HG02884 (cell line): Measurements from ENCODE around the gene NALCN.
"Not testable (repeated sequence)": the region's sequence is repeated elsewhere in the genome, so short reads cannot be mapped to it uniquely, and the experiment has no call there.

Experiments
- ATAC-seq: cut with Tn5 transposase; IDR thresholded peaks from one replicate; pipeline ENCODE4 v1.9.1; 2021; ENCODE audit warnings: mild to moderate bottlenecking, moderate library complexity; ENCODE audit not compliant: unreplicated experiment

NALCN gene

GRCh38 chr13:101343128-101343787, 73.0 kb downstream of the NALCN start:
- no peak for ATAC-seq

GRCh38 chr13:101341464-101341863, 74.8 kb downstream of the NALCN start:
- ATAC-seq, result no peak

- ATAC-seq, result no peak
Measured at GRCh38 chr13:101339202-101339601, 77.1 kb downstream of the NALCN start.

GRCh38 chr13:101332583-101332982, 83.7 kb downstream of the NALCN start:
- ATAC-seq, result no peak

- ATAC-seq, result no peak
Measured at GRCh38 chr13:101331731-101332130, 84.6 kb downstream of the NALCN start.

- no peak for ATAC-seq
Measured at GRCh38 chr13:101327871-101328270, 88.4 kb downstream of the NALCN start.

- ATAC-seq, result no peak
Measured at GRCh38 chr13:101326710-101327109, 89.6 kb downstream of the NALCN start.

GRCh38 chr13:101325423-101325822, 90.9 kb downstream of the NALCN start:
- ATAC-seq, result no peak

GRCh38 chr13:101323601-101324000, 92.7 kb downstream of the NALCN start:
- ATAC-seq, result no peak

- no peak for ATAC-seq
Measured at GRCh38 chr13:101317986-101318523, 98.3 kb downstream of the NALCN start.

- ATAC-seq, result not testable (repeated sequence)
Measured at GRCh38 chr13:101313479-101313878, 102.8 kb downstream of the NALCN start.

GRCh38 chr13:101309014-101309619, 107.2 kb downstream of the NALCN start:
- ATAC-seq, result no peak

GRCh38 chr13:101308247-101309013, 107.9 kb downstream of the NALCN start:
- no peak for ATAC-seq

GRCh38 chr13:101307181-101307701, 109.1 kb downstream of the NALCN start:
- ATAC-seq, result no peak

GRCh38 chr13:101306773-101307172, 109.5 kb downstream of the NALCN start:
- no peak for ATAC-seq

- no peak for ATAC-seq
Measured at GRCh38 chr13:101305981-101306411, 110.3 kb downstream of the NALCN start.

GRCh38 chr13:101303521-101303920, 112.8 kb downstream of the NALCN start:
- no peak for ATAC-seq

- no peak for ATAC-seq
Measured at GRCh38 chr13:101301053-101301452, 115.3 kb downstream of the NALCN start.

GRCh38 chr13:101300531-101300930, 115.8 kb downstream of the NALCN start:
- ATAC-seq, result no peak

GRCh38 chr13:101298517-101298916, 117.8 kb downstream of the NALCN start:
- ATAC-seq, result no peak

GRCh38 chr13:101297794-101298193, 118.5 kb downstream of the NALCN start:
- ATAC-seq, result no peak
